Keratinocyte (primary cell): ENCODE data around the gene RFC3. TPM values are rescaled to one million over a fixed set of nuclear protein-coding genes. Genes with fewer than 3 reads are reported as not detected.
A peak's percentile ranks its signal among the peaks of the same experiment; 100 is the strongest.

Experiments used
- DNase-seq: peaks from one replicate; pipeline ENCODE4 v3.0.0-alpha.2; 2011; ENCODE audit warnings: low read depth, missing footprints, low spot score
- FAIRE-seq: peaks from 2 replicates; lab custom pipeline; 2011; peaks lifted over from hg19 to GRCh38; lab: Jason Lieb, UNC
- H2AFZ ChIP-seq: 2 replicates; pipeline ENCODE4 v1.6.0; 2012; ENCODE audit warnings: low read length, control low read depth, inconsistent platforms; ENCODE audit not compliant: control insufficient read depth
- H3K27ac ChIP-seq: 2 replicates; pipeline ENCODE4 v1.5.1; 2011; ENCODE audit warnings: low read length; ENCODE audit not compliant: control insufficient read depth, insufficient read depth
- H3K27me3 ChIP-seq: 3 replicates; pipeline ENCODE4 v1.6.0; 2011; ENCODE audit warnings: low read length; ENCODE audit not compliant: control insufficient read depth, insufficient read depth; ENCODE audit errors: extremely low read depth
- H3K36me3 ChIP-seq, 2 experiments: 2 replicates in 1 of 2; 3 replicates in 1 of 2; pipeline ENCODE4 v1.5.1; 2011; ENCODE audit warnings: low read length in 2 of 2, mild to moderate bottlenecking in 1 of 2; ENCODE audit not compliant: control insufficient read depth in 2 of 2, insufficient read depth in 2 of 2; ENCODE audit errors: extremely low read depth in 1 of 2
- H3K4me1 ChIP-seq: 3 replicates; pipeline ENCODE4 v1.5.1; 2011; ENCODE audit warnings: low read length; ENCODE audit not compliant: control insufficient read depth, insufficient read depth; ENCODE audit errors: extremely low read depth
- H3K4me2 ChIP-seq: 3 replicates; pipeline ENCODE4 v1.6.0; 2011; ENCODE audit warnings: low read depth, low read length; ENCODE audit not compliant: control insufficient read depth, insufficient read depth; ENCODE audit errors: extremely low read depth
- H3K4me3 ChIP-seq, 3 experiments: fragments of 200-600 bp in 1 of 3; sonication (generic) in 1 of 3; 2 replicates in 2 of 3; 3 replicates in 1 of 3; pipeline ENCODE4 v1.5.1; 2011 to 2016; ENCODE audit warnings: low read length in 3 of 3, mild to moderate bottlenecking in 3 of 3, control low read depth in 2 of 3, inconsistent platforms in 1 of 3, low read depth in 1 of 3, mixed read lengths in 1 of 3, mixed run types in 1 of 3, moderate library complexity in 1 of 3; ENCODE audit not compliant: control insufficient read depth in 2 of 3, insufficient read depth in 2 of 3; ENCODE audit errors: extremely low read depth in 1 of 3
- H3K79me2 ChIP-seq: 2 replicates; pipeline ENCODE4 v1.6.0; 2012; ENCODE audit warnings: low read length; ENCODE audit not compliant: control insufficient read depth, insufficient read depth
- H3K9ac ChIP-seq: 3 replicates; pipeline ENCODE4 v1.6.0; 2011; ENCODE audit warnings: low read length; ENCODE audit not compliant: control insufficient read depth, insufficient read depth; ENCODE audit errors: extremely low read depth
- H3K9me1 ChIP-seq: 3 replicates; pipeline ENCODE4 v1.6.0; 2011; ENCODE audit warnings: low read length; ENCODE audit not compliant: control insufficient read depth, insufficient read depth; ENCODE audit errors: extremely low read depth
- H3K9me3 ChIP-seq: 2 replicates; pipeline ENCODE4 v1.5.1; 2012; ENCODE audit warnings: low read depth, low read length; ENCODE audit not compliant: control insufficient read depth
- H4K20me1 ChIP-seq: 3 replicates; pipeline ENCODE4 v1.6.0; 2011; ENCODE audit warnings: low read length; ENCODE audit not compliant: control insufficient read depth, insufficient read depth; ENCODE audit errors: extremely low read depth
- EZH2 ChIP-seq: IDR thresholded peaks from one replicate; pipeline ENCODE4 v1.6.1; 2012; ENCODE audit warnings: inconsistent platforms, mild to moderate bottlenecking, low read length, moderate library complexity
- dilution Hi-C: fragments of 300-500 bp; cut with MboI; formaldehyde crosslinking; loops from one replicate; pipeline ENCODE4 v1.7.0; 2020; ENCODE audit warnings: low sequenced_read_pairs; ENCODE audit not compliant: extremely low pct_ligation_motif_present
- polyA plus RNA-seq, 5 experiments: library from polyadenylated mRNA; depleted of rRNA in 3 of 5; stranded (reverse) in 3 of 5; stranded (forward) in 1 of 5; unstranded in 1 of 5; fragments of >200 nt; gene quantifications; 1 replicate in 1 of 5; 2 replicates in 3 of 5; 3 replicates in 1 of 5; pipeline versions ENCODE4 v1.2.1 to v1.2.3, GENCODE V29; 2011 to 2012; ENCODE audit warnings: missing spikeins in 2 of 5, low read depth in 1 of 5, low replicate concordance in 1 of 5
- TF ChIP-seq, protein P1 (sequence below), 3 experiments: IDR thresholded peaks in 1 of 3; conservative IDR thresholded peaks in 1 of 3; optimal IDR thresholded peaks in 1 of 3; 2 replicates in 2 of 3; 3 replicates in 1 of 3; pipeline versions ENCODE3 to v1.5.1; 2011; ENCODE audit warnings: low read length in 3 of 3, mild to moderate bottlenecking in 3 of 3, moderate library complexity in 2 of 3, control low read depth in 1 of 3, inconsistent platforms in 1 of 3; ENCODE audit not compliant: insufficient read depth in 2 of 3; ENCODE audit errors: extremely low read depth in 1 of 3

Gene RFC3
- polyA plus RNA-seq, 1 donor (not counting 4 experiments of a cell fraction or from before 2014, with no cell fraction given): 20.8 TPM

- no peaks in the 10 kb centered on the region for H3K79me2 ChIP-seq
- no peak for DNase-seq
- FAIRE-seq: no peak
- dilution Hi-C loops: no loop called here
- peaks cover 0 to 6% of the 10 kb centered on the region in 2 experiments for H3K36me3 ChIP-seq
- H2AFZ ChIP-seq: no peak overlapping the region
- H3K4me1 ChIP-seq: peaks cover 7% of the 10 kb centered on the region
- TF ChIP-seq, protein P1, sequence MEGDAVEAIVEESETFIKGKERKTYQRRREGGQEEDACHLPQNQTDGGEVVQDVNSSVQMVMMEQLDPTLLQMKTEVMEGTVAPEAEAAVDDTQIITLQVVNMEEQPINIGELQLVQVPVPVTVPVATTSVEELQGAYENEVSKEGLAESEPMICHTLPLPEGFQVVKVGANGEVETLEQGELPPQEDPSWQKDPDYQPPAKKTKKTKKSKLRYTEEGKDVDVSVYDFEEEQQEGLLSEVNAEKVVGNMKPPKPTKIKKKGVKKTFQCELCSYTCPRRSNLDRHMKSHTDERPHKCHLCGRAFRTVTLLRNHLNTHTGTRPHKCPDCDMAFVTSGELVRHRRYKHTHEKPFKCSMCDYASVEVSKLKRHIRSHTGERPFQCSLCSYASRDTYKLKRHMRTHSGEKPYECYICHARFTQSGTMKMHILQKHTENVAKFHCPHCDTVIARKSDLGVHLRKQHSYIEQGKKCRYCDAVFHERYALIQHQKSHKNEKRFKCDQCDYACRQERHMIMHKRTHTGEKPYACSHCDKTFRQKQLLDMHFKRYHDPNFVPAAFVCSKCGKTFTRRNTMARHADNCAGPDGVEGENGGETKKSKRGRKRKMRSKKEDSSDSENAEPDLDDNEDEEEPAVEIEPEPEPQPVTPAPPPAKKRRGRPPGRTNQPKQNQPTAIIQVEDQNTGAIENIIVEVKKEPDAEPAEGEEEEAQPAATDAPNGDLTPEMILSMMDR (optimal IDR thresholded peaks at IDR 0.05 in 1 of 3, IDR thresholded peaks at IDR 0.05 in 1 of 3, conservative IDR thresholded peaks at IDR 0.05 in 1 of 3; ENCODE audit: extremely low read depth in 1 of 3, insufficient read depth in 2 of 3, low read length in 3 of 3): no peak
- no peak for TF ChIP-seq EZH2
- no peaks in the 10 kb centered on the region for H4K20me1 ChIP-seq
- no peaks in the 10 kb centered on the region for H3K27me3 ChIP-seq
- no peaks in the 10 kb centered on the region for H3K9me1 ChIP-seq
- no peak overlapping the region for H3K9ac ChIP-seq
- no peak overlapping the region for H3K27ac ChIP-seq
- H3K4me2 ChIP-seq: no peak overlapping the region
- no peaks in the 10 kb centered on the region for H3K9me3 ChIP-seq
- H3K4me3 ChIP-seq: no peak overlapping the region
Observed at GRCh38 chr13:33842986-33843385, 25.0 kb downstream of the RFC3 start.

DNA sequence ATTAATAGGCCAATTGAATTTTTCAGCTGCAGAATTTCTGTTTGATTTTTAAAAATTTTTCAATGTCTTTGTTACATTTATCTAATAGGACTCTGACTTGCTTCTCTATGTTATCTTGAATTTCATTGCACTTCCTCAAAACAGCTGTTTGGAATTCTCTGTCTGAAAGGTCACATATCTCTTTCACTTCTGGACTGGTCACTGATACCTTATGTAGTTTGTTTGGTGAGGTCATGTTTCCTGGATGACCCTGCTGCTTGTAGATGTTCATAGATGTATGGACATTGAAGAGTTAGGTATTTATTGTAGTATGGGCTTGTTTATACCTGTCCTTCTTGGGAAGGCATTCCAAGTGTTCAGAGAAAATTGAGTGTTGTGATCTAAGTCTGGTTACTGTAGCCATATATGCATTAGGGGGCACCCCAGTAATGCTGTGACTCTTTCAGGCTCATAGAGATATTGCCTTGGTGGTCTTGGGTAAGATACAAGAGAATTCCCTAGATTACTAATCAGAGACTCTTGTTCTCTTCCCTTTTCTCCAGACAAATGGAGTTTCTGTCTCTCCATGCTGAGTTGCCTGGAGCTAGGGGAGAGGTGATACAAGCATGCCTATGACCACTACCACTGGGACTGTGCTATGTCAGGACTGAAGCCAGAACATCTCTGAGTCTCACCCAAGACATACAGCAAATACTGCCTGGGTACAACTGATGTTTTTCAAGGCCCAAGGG is 27.8 kb downstream of the RFC3 start:
- peak overlapping the region; percentile 1 for H3K27ac ChIP-seq

More for the DNA sequence above, 27.8 kb downstream of the RFC3 start:
- no peaks in the 10 kb centered on the region for H4K20me1 ChIP-seq
- no peaks in the 10 kb centered on the region for H3K9me3 ChIP-seq
- H3K9ac ChIP-seq: no peak overlapping the region
- no peak for TF ChIP-seq EZH2
- TF ChIP-seq, protein P1 (optimal IDR thresholded peaks at IDR 0.05 in 1 of 3, IDR thresholded peaks at IDR 0.05 in 1 of 3, conservative IDR thresholded peaks at IDR 0.05 in 1 of 3; ENCODE audit: extremely low read depth in 1 of 3, insufficient read depth in 2 of 3, low read length in 3 of 3): no peak
- H2AFZ ChIP-seq: peak overlapping the region; percentile 28
- peak overlapping the region; percentile 19 for H3K4me2 ChIP-seq
- no peaks in the 10 kb centered on the region for H3K36me3 ChIP-seq
- FAIRE-seq: peak; percentile 26
- no peak for DNase-seq
- H3K4me3 ChIP-seq: no peak overlapping the region
- H3K27me3 ChIP-seq: no peaks in the 10 kb centered on the region
- no peaks in the 10 kb centered on the region for H3K9me1 ChIP-seq
- dilution Hi-C loops: no loop called here
- H3K4me1 ChIP-seq: peaks cover 7% of the 10 kb centered on the region
- no peaks in the 10 kb centered on the region for H3K79me2 ChIP-seq
